ENCODE data around the gene DNAJC16. TPM values are rescaled to one million over a fixed set of nuclear protein-coding genes. Genes with fewer than 3 reads are reported as not detected.

The DNAJC16 gene
- total and polyA plus RNA-seq, 2 of the 13 experiments (the other 11 are each of a cell fraction or from before 2014, with no cell fraction given), result 11.4 to 15.4 TPM

GRCh38 chr1:15621975-15622374 lies 95.3 kb downstream of the DNAJC16 start (continued):
- TF ChIP-seq ZFP1 (CRISPR knock-in tag; IDR thresholded peaks at IDR 0.05), result no peak
- TF ChIP-seq SIN3A (IDR thresholded peaks at IDR 0.05; ENCODE audit: borderline replicate concordance, low read depth, low read length), result no peak
- TF ChIP-seq THRA (CRISPR knock-in tag; IDR thresholded peaks at IDR 0.05; ENCODE audit: borderline replicate concordance), result peak; percentile 36; the same call in 1 of the 2 replicates
- no peak for TF ChIP-seq BCLAF1 (IDR thresholded peaks at IDR 0.05)
- peak; percentile 55 for TF ChIP-seq TEAD3 (CRISPR knock-in tag; optimal IDR thresholded peaks at IDR 0.05; ENCODE audit: borderline replicate concordance)
- TF ChIP-seq CHD2 (IDR thresholded peaks at IDR 0.05; ENCODE audit: low read depth, low read length), result no peak
- TF ChIP-seq, protein P1, sequence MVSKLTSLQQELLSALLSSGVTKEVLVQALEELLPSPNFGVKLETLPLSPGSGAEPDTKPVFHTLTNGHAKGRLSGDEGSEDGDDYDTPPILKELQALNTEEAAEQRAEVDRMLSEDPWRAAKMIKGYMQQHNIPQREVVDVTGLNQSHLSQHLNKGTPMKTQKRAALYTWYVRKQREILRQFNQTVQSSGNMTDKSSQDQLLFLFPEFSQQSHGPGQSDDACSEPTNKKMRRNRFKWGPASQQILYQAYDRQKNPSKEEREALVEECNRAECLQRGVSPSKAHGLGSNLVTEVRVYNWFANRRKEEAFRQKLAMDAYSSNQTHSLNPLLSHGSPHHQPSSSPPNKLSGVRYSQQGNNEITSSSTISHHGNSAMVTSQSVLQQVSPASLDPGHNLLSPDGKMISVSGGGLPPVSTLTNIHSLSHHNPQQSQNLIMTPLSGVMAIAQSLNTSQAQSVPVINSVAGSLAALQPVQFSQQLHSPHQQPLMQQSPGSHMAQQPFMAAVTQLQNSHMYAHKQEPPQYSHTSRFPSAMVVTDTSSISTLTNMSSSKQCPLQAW (CRISPR knock-in tag; IDR thresholded peaks at IDR 0.05), result no peak
- no peak for TF ChIP-seq ZNF704 (CRISPR knock-in tag; IDR thresholded peaks at IDR 0.05; ENCODE audit: borderline replicate concordance)
- 0 out of 2 replicates have a peak, but pooled peaks have one; percentile 27 for TF ChIP-seq RXRB (CRISPR knock-in tag; IDR thresholded peaks at IDR 0.05; ENCODE audit: borderline replicate concordance)
- TF ChIP-seq CCAR2 (optimal IDR thresholded peaks at IDR 0.05; ENCODE audit: low read depth, low read length), result no peak
- no peak for TF ChIP-seq NRL (CRISPR knock-in tag; IDR thresholded peaks at IDR 0.05; ENCODE audit: borderline replicate concordance)
- TF ChIP-seq, protein P2, sequence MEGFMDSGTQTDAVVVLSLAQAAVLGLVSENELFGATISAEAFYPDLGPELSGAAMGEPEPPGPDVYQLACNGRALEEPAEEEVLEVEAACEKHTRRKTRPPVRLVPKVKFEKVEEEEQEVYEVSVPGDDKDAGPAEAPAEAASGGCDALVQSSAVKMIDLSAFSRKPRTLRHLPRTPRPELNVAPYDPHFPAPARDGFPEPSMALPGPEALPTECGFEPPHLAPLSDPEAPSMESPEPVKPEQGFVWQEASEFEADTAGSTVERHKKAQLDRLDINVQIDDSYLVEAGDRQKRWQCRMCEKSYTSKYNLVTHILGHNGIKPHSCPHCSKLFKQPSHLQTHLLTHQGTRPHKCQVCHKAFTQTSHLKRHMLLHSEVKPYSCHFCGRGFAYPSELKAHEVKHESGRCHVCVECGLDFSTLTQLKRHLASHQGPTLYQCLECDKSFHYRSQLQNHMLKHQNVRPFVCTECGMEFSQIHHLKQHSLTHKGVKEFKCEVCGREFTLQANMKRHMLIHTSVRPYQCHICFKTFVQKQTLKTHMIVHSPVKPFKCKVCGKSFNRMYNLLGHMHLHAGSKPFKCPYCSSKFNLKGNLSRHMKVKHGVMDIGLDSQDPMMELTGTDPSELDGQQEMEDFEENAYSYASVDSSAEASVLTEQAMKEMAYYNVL (CRISPR knock-in tag; IDR thresholded peaks at IDR 0.05; ENCODE audit: borderline replicate concordance), result no peak

Measured in HepG2 (cell line).